ENCODE results near the gene TRIP6.

GRCh38 chr7:100914879-100915447 is 47.8 kb downstream of the TRIP6 start:
- no peak for TF ChIP-seq CTCF (IDR thresholded peaks at IDR 0.05; ENCODE audit: poor library complexity)
- no peak for TF ChIP-seq EZH2phosphoT487 (IDR thresholded peaks at IDR 0.05; ENCODE audit: low read depth, severe bottlenecking, unreplicated experiment)
- no peak for TF ChIP-seq EZH2 (IDR thresholded peaks at IDR 0.05; ENCODE audit: borderline replicate concordance)
